PC-3 (cell line): ENCODE data around the gene ZWILCH. TPM values are rescaled to one million over a fixed set of nuclear protein-coding genes. Genes with fewer than 3 reads are reported as not detected.

Experiments
- ATAC-seq: fragments of 200-7000 bp; cut with Tn5 transposase; 2 replicates; pipeline ENCODE4 v1.9.1; 2020; ENCODE audit warnings: mild to moderate bottlenecking, moderate library complexity
- BruUV-seq: library from RNA; stranded (reverse); fragments of 400-500 nt; replicated peaks from 2 replicates; lab custom pipeline; 2021; lab: Mats Ljungman, UMichigan
- CTCF ChIA-PET: fragments of 300-600 bp; sonication (Branson Sonifier 250); formaldehyde crosslinking; loops from one replicate; lab custom pipeline; 2022; ENCODE audit warnings: antibody characterized with exemption; lab: Charles Lee
- POLR2A ChIA-PET: fragments of 300-600 bp; sonication (Branson Sonifier 250); formaldehyde crosslinking; loops from one replicate; lab custom pipeline; 2022; ENCODE audit warnings: antibody characterized with exemption; ENCODE audit not compliant: unreplicated experiment; lab: Charles Lee
- DNase-seq: peaks from one replicate; pipeline ENCODE4 v3.0.0-alpha.2; 2015
- H2AFZ ChIP-seq: fragments of 300-600 bp; sonication (generic); 2 replicates; pipeline ENCODE4 v1.6.0; 2016; ENCODE audit warnings: antibody characterized with exemption, low read length
- H3F3A ChIP-seq: fragments of 300-600 bp; sonication (generic); one replicate; pipeline ENCODE4 v1.6.0; 2017; ENCODE audit warnings: antibody characterized with exemption, low read length, control low read depth, mild to moderate bottlenecking; ENCODE audit not compliant: unreplicated experiment
- H3K27ac ChIP-seq: fragments of 300-600 bp; sonication (generic); 2 replicates; pipeline ENCODE4 v1.5.1; 2016; ENCODE audit warnings: mild to moderate bottlenecking, low read length
- H3K27me3 ChIP-seq: fragments of 300-600 bp; sonication (generic); 2 replicates; pipeline ENCODE4 v1.6.1; 2016; ENCODE audit warnings: low read length, mixed read lengths
- H3K36me3 ChIP-seq: fragments of 300-600 bp; sonication (generic); 2 replicates; pipeline ENCODE4 v1.6.1; 2016; ENCODE audit warnings: low read depth, mixed run types, low read length, mixed read lengths
- H3K4me1 ChIP-seq: fragments of 300-600 bp; sonication (generic); 2 replicates; pipeline ENCODE4 v1.5.1; 2016; ENCODE audit warnings: low read length; ENCODE audit not compliant: insufficient read depth
- H3K4me2 ChIP-seq: fragments of 300-600 bp; sonication (generic); 2 replicates; pipeline ENCODE4 v1.6.0; 2016; ENCODE audit warnings: low read length
- H3K4me3 ChIP-seq: fragments of 300-600 bp; sonication (generic); 2 replicates; pipeline ENCODE4 v1.5.1; 2016; ENCODE audit warnings: mild to moderate bottlenecking, low read length, mixed read lengths
- H3K79me2 ChIP-seq: fragments of 300-600 bp; sonication (generic); 2 replicates; pipeline ENCODE4 v1.6.1; 2017; ENCODE audit warnings: low read length, mixed read lengths
- H3K9ac ChIP-seq: fragments of 300-600 bp; sonication (generic); 2 replicates; pipeline ENCODE4 v1.6.0; 2016; ENCODE audit warnings: mild to moderate bottlenecking, low read length
- H3K9me2 ChIP-seq: fragments of 300-600 bp; sonication (generic); replicated peaks from 2 replicates; pipeline ENCODE4 v1.6.1; 2016; ENCODE audit warnings: mixed run types, low read length, mixed read lengths
- H3K9me3 ChIP-seq: fragments of 300-600 bp; sonication (generic); 2 replicates; pipeline ENCODE4 v1.6.1; 2016; ENCODE audit warnings: low read length, mixed read lengths
- H4K20me1 ChIP-seq: fragments of 300-600 bp; sonication (generic); 2 replicates; pipeline ENCODE4 v1.6.1; 2016; ENCODE audit warnings: low read length, mixed read lengths
- EZH2 ChIP-seq: fragments of 300-600 bp; sonication (generic); IDR thresholded peaks from one replicate; pipeline ENCODE4 v1.6.1; 2017; ENCODE audit warnings: antibody characterized with exemption, mild to moderate bottlenecking, low read length; ENCODE audit not compliant: unreplicated experiment
- EZH2phosphoT487 ChIP-seq: fragments of 300-600 bp; sonication (generic); IDR thresholded peaks from 2 replicates; pipeline ENCODE4 v1.6.1; 2018; ENCODE audit warnings: mild to moderate bottlenecking, antibody characterized with exemption, low read length, borderline replicate concordance
- intact Hi-C: fragments of 100-400 bp; cut with micrococcal nuclease; formaldehyde crosslinking; loops from 2 replicates; pipeline ENCODE4 v1.9.0; 2023
- total RNA-seq: library from RNA; depleted of rRNA; stranded (reverse); fragments of >200 nt; gene quantifications from 2 replicates; pipeline ENCODE4 v1.2.3, GENCODE V29; 2014
- TF ChIP-seq, protein P1 (sequence below): fragments of 300-600 bp; sonication (generic); conservative IDR thresholded peaks from 2 replicates; pipeline ENCODE4 v1.5.1; 2017; ENCODE audit warnings: antibody characterized with exemption, low read depth, mild to moderate bottlenecking, low read length

Gene ZWILCH
- total RNA-seq, 1 experiment from 2014 or later: 18.1 TPM

DNA sequence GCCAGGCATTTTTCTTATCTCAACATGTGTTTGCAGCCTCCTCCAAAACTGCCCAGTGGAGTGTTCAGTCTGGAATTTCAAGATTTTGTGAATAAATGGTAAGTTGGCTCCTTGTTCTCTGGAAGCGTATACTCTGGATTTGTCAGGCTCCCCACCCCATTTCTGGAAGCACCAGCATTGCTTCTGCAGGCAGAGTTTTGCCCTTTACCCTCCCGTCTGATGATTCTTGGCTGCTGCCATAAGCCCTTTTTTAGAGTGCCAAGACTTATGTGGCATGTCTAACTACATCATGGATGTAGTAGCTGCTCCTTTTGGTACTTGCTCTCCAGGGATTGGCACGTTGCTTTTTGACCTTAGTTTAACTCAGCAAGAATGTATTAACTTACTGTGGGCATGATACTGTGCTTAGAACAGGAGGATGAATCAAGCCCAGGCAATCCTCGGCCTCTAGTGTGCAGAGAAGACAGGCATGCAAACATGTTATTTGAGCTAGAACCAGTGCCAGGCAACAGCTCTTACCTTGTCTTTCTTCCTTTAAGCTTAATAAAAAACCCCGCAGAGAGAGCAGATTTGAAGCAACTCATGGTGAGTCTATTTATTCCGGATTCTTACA lies 15.8 kb upstream of the ZWILCH start:
- intact Hi-C loops: no loop called here
- no peak for ATAC-seq

GRCh38 chr15:66491846-66492245 lies 13.3 kb upstream of the ZWILCH start:
- POLR2A ChIA-PET: no interaction called here
- H3K4me1 ChIP-seq: 0 out of 2 replicates have a peak, but pooled peaks cover 1% of the 10 kb centered on the region
- H3K27me3 ChIP-seq: no peaks in the 10 kb centered on the region
- CTCF ChIA-PET: no interaction called here
- no peaks in the 10 kb centered on the region for H4K20me1 ChIP-seq
- H3K4me2 ChIP-seq: no peak overlapping the region
- DNase-seq (no peak), ATAC-seq (no peak)
- H3K9ac ChIP-seq: no peak overlapping the region
- H3F3A ChIP-seq: no peaks in the 10 kb centered on the region
- no peak overlapping the region for H3K4me3 ChIP-seq
- H3K9me3 ChIP-seq: no peaks in the 10 kb centered on the region
- H3K27ac ChIP-seq: no peak overlapping the region
- no peaks in the 10 kb centered on the region for H3K9me2 ChIP-seq
- TF ChIP-seq EZH2phosphoT487 (no peak), EZH2 (no peak)
- TF ChIP-seq, protein P1, sequence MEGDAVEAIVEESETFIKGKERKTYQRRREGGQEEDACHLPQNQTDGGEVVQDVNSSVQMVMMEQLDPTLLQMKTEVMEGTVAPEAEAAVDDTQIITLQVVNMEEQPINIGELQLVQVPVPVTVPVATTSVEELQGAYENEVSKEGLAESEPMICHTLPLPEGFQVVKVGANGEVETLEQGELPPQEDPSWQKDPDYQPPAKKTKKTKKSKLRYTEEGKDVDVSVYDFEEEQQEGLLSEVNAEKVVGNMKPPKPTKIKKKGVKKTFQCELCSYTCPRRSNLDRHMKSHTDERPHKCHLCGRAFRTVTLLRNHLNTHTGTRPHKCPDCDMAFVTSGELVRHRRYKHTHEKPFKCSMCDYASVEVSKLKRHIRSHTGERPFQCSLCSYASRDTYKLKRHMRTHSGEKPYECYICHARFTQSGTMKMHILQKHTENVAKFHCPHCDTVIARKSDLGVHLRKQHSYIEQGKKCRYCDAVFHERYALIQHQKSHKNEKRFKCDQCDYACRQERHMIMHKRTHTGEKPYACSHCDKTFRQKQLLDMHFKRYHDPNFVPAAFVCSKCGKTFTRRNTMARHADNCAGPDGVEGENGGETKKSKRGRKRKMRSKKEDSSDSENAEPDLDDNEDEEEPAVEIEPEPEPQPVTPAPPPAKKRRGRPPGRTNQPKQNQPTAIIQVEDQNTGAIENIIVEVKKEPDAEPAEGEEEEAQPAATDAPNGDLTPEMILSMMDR: no peak
- intact Hi-C loops: no loop called here
- H3K79me2 ChIP-seq: peaks cover 14% of the 10 kb centered on the region
- no TSS peak for BruUV-seq
- H3K36me3 ChIP-seq: peaks cover 18% of the 10 kb centered on the region
- no peak overlapping the region for H2AFZ ChIP-seq

More for the DNA sequence above, 15.8 kb upstream of the ZWILCH start:
- no peak overlapping the region for H3K4me2 ChIP-seq
- ChIA-PET CTCF (no interaction called here), POLR2A (no interaction called here)
- H3K27me3 ChIP-seq: no peaks in the 10 kb centered on the region
- peaks cover 21% of the 10 kb centered on the region for H3K36me3 ChIP-seq
- no peaks in the 10 kb centered on the region for H4K20me1 ChIP-seq
- H2AFZ ChIP-seq: no peak overlapping the region
- no peaks in the 10 kb centered on the region for H3K9me2 ChIP-seq
- H3F3A ChIP-seq: no peaks in the 10 kb centered on the region
- H3K27ac ChIP-seq: no peak overlapping the region
- TF ChIP-seq EZH2phosphoT487 (no peak), EZH2 (no peak)
- TF ChIP-seq, protein P1: no peak
- no peaks in the 10 kb centered on the region for H3K4me1 ChIP-seq
- H3K9me3 ChIP-seq: no peaks in the 10 kb centered on the region
- no TSS peak for BruUV-seq
- DNase-seq: no peak
- no peak overlapping the region for H3K4me3 ChIP-seq
- H3K79me2 ChIP-seq: 0 out of 2 replicates have a peak, but pooled peaks cover 4% of the 10 kb centered on the region
- no peak overlapping the region for H3K9ac ChIP-seq

DNA sequence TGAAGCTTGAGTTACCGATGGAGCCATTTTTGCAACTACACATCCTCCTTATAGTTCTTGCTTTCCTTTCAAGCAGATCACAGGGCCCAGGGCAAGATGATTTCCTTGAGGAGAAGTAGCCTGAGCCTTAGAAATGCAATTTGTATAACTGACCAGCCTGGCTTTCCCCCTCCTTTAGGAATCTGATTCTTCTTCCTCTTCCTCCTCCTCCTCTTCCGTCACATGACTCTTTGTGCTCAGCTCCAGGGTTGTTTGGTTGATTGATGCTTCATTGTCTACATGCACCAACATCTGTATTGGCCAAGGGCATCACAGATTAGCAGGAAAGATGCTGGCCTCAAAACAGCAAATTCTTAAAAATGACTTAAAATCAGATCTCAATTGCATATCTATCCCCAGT lies 10.9 kb upstream of the ZWILCH start:
- POLR2A ChIA-PET: no interaction called here

More for the DNA sequence above, 10.9 kb upstream of the ZWILCH start:
- H3K36me3 ChIP-seq: peaks cover 26% of the 10 kb centered on the region
- BruUV-seq: no TSS peak
- H4K20me1 ChIP-seq: peaks cover 8% of the 10 kb centered on the region
- intact Hi-C loops: no loop called here
- no peak overlapping the region for H3K4me3 ChIP-seq
- H3F3A ChIP-seq: peaks cover 12% of the 10 kb centered on the region
- H2AFZ ChIP-seq: no peak overlapping the region
- no peak overlapping the region for H3K27ac ChIP-seq
- no peaks in the 10 kb centered on the region for H3K27me3 ChIP-seq
- H3K9me2 ChIP-seq: no peaks in the 10 kb centered on the region
- ATAC-seq (no peak), DNase-seq (no peak)
- H3K79me2 ChIP-seq: peaks cover 20% of the 10 kb centered on the region
- 0 out of 2 replicates have a peak, but pooled peaks cover 5% of the 10 kb centered on the region for H3K4me1 ChIP-seq
- no peak overlapping the region for H3K9ac ChIP-seq
- H3K4me2 ChIP-seq: no peak overlapping the region
- H3K9me3 ChIP-seq: no peaks in the 10 kb centered on the region
- CTCF ChIA-PET: no interaction called here
- TF ChIP-seq EZH2phosphoT487 (no peak), EZH2 (no peak)
- TF ChIP-seq, protein P1: no peak
